Tongue (tissue), 1 donor: Measurements from ENCODE around the gene SC5D. TPM values are rescaled to one million over a fixed set of nuclear protein-coding genes. Genes with fewer than 3 reads are reported as not detected.

Source experiments
- total RNA-seq: library from RNA; depleted of rRNA; stranded (reverse); fragments of >200 nt; gene quantifications from one replicate; pipeline ENCODE4 v1.2.3, GENCODE V29; 2014

Gene SC5D
- total RNA-seq, 1 donor from 2014 or later = 37.4 TPM

Other genes with a start within 250 kb of the SC5D start
- gene TECTA, start 191.5 kb upstream of the SC5D start, total RNA-seq = 2.1 TPM
- gene SORL1, start 159.5 kb downstream of the SC5D start, total RNA-seq = 20.8 TPM